ENCODE results near the gene ZNF474.

ZNF474 gene

GRCh38 chr5:122151640-122152039, 22.3 kb downstream of the ZNF474 start:
- H3K4me1 ChIP-seq (ENCODE audit: insufficient read depth, poor library complexity, severe bottlenecking), result peaks cover 6% of the 10 kb centered on the region
- no peaks in the 10 kb centered on the region for H3K27me3 ChIP-seq (ENCODE audit: insufficient read depth, poor library complexity, severe bottlenecking)
- no peaks in the 10 kb centered on the region for H3K36me3 ChIP-seq (ENCODE audit: low read depth)
- TF ChIP-seq, protein P1, sequence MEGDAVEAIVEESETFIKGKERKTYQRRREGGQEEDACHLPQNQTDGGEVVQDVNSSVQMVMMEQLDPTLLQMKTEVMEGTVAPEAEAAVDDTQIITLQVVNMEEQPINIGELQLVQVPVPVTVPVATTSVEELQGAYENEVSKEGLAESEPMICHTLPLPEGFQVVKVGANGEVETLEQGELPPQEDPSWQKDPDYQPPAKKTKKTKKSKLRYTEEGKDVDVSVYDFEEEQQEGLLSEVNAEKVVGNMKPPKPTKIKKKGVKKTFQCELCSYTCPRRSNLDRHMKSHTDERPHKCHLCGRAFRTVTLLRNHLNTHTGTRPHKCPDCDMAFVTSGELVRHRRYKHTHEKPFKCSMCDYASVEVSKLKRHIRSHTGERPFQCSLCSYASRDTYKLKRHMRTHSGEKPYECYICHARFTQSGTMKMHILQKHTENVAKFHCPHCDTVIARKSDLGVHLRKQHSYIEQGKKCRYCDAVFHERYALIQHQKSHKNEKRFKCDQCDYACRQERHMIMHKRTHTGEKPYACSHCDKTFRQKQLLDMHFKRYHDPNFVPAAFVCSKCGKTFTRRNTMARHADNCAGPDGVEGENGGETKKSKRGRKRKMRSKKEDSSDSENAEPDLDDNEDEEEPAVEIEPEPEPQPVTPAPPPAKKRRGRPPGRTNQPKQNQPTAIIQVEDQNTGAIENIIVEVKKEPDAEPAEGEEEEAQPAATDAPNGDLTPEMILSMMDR (IDR thresholded peaks at IDR 0.05; ENCODE audit: poor library complexity, severe bottlenecking), result no peak
- no peak overlapping the region for H3K27ac ChIP-seq (ENCODE audit: poor library complexity, severe bottlenecking)
- DNase-seq (ENCODE audit: low spot score), result no peak
- ATAC-seq (ENCODE audit: low read depth), result peak; percentile 80
- H3K9me3 ChIP-seq (ENCODE audit: severe bottlenecking), result no peaks in the 10 kb centered on the region
- no peak overlapping the region for H3K4me3 ChIP-seq (ENCODE audit: severe bottlenecking)

DNA sequence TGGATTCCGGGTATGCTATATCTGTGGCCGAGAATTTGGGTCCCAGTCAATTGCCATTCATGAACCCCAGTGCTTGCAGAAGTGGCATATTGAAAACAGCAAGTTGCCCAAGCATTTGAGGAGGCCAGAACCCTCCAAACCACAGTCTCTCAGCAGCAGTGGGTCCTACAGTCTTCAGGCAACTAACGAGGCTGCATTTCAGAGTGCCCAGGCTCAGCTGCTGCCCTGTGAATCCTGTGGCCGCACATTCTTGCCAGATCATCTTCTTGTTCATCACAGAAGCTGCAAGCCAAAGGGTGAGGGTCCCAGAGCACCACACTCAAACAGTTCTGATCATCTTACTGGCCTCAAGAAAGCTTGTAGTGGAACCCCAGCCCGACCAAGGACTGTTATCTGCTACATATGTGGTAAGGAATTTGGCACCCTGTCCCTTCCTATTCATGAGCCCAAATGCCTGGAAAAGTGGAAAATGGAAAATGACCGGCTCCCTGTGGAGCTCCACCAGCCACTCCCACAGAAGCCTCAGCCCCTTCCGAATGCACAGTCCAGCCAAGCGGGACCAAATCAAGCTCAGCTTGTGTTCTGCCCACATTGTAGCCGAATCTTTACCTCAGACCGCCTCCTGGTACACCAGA, 23.0 kb downstream of the ZNF474 start:
- DNase-seq (ENCODE audit: low spot score) (no peak), ATAC-seq (ENCODE audit: low read depth) (no peak)
- H3K27me3 ChIP-seq (ENCODE audit: insufficient read depth, poor library complexity, severe bottlenecking), result no peaks in the 10 kb centered on the region
- H3K9me3 ChIP-seq (ENCODE audit: severe bottlenecking), result no peaks in the 10 kb centered on the region
- TF ChIP-seq, protein P1 (IDR thresholded peaks at IDR 0.05; ENCODE audit: poor library complexity, severe bottlenecking), result no peak
- H3K4me1 ChIP-seq (ENCODE audit: insufficient read depth, poor library complexity, severe bottlenecking), result peaks cover 6% of the 10 kb centered on the region
- no peaks in the 10 kb centered on the region for H3K36me3 ChIP-seq (ENCODE audit: low read depth)
- H3K27ac ChIP-seq (ENCODE audit: poor library complexity, severe bottlenecking), result no peak overlapping the region
- no peak overlapping the region for H3K4me3 ChIP-seq (ENCODE audit: severe bottlenecking)

GRCh38 chr5:122153230-122153629, 23.9 kb downstream of the ZNF474 start:
- DNase-seq (ENCODE audit: low spot score) (no peak), ATAC-seq (ENCODE audit: low read depth) (peak; percentile 60; the same call in 2 of the 3 replicates)
- no peaks in the 10 kb centered on the region for H3K9me3 ChIP-seq (ENCODE audit: severe bottlenecking)
- no peaks in the 10 kb centered on the region for H3K36me3 ChIP-seq (ENCODE audit: low read depth)
- no peaks in the 10 kb centered on the region for H3K27me3 ChIP-seq (ENCODE audit: insufficient read depth, poor library complexity, severe bottlenecking)
- H3K4me1 ChIP-seq (ENCODE audit: insufficient read depth, poor library complexity, severe bottlenecking), result peaks cover 6% of the 10 kb centered on the region
- H3K27ac ChIP-seq (ENCODE audit: poor library complexity, severe bottlenecking), result no peak overlapping the region
- no peak overlapping the region for H3K4me3 ChIP-seq (ENCODE audit: severe bottlenecking)
- TF ChIP-seq, protein P1 (IDR thresholded peaks at IDR 0.05; ENCODE audit: poor library complexity, severe bottlenecking), result no peak

GRCh38 chr5:122153774-122154173, 24.4 kb downstream of the ZNF474 start:
- Histone ChIP-seq H3K9me3 (ENCODE audit: severe bottlenecking) (no peaks in the 10 kb centered on the region), H3K27me3 (ENCODE audit: insufficient read depth, poor library complexity, severe bottlenecking) (no peaks in the 10 kb centered on the region), H3K4me3 (ENCODE audit: severe bottlenecking) (no peak overlapping the region), H3K4me1 (ENCODE audit: insufficient read depth, poor library complexity, severe bottlenecking) (peaks cover 6% of the 10 kb centered on the region), H3K27ac (ENCODE audit: poor library complexity, severe bottlenecking) (no peak overlapping the region), H3K36me3 (ENCODE audit: low read depth) (no peaks in the 10 kb centered on the region)
- no peak for DNase-seq (ENCODE audit: low spot score)
- no peak for ATAC-seq (ENCODE audit: low read depth)
- TF ChIP-seq, protein P1 (IDR thresholded peaks at IDR 0.05; ENCODE audit: poor library complexity, severe bottlenecking), result no peak

- no peak for DNase-seq (ENCODE audit: low spot score)
- H3K4me3 ChIP-seq (ENCODE audit: severe bottlenecking), result no peak overlapping the region
These were observed 25.1 kb downstream of the ZNF474 start for GRCh38 chr5:122154491-122154890.

More at GRCh38 chr5:122154491-122154890, 25.1 kb downstream of the ZNF474 start:
- Histone ChIP-seq H3K9me3 (ENCODE audit: severe bottlenecking) (no peaks in the 10 kb centered on the region), H3K27ac (ENCODE audit: poor library complexity, severe bottlenecking) (no peak overlapping the region), H3K36me3 (ENCODE audit: low read depth) (no peaks in the 10 kb centered on the region), H3K4me1 (ENCODE audit: insufficient read depth, poor library complexity, severe bottlenecking) (peaks cover 6% of the 10 kb centered on the region), H3K27me3 (ENCODE audit: insufficient read depth, poor library complexity, severe bottlenecking) (no peaks in the 10 kb centered on the region)
- no peak for ATAC-seq (ENCODE audit: low read depth)
- TF ChIP-seq, protein P1 (IDR thresholded peaks at IDR 0.05; ENCODE audit: poor library complexity, severe bottlenecking), result no peak
